ENCODE results near the gene IRF8. TPM values are rescaled to one million over a fixed set of nuclear protein-coding genes. Genes with fewer than 3 reads are reported as not detected.

IRF8 gene
- total RNA-seq, 2 donors from 2014 or later, result 1.8 to 21.2 TPM

DNA sequence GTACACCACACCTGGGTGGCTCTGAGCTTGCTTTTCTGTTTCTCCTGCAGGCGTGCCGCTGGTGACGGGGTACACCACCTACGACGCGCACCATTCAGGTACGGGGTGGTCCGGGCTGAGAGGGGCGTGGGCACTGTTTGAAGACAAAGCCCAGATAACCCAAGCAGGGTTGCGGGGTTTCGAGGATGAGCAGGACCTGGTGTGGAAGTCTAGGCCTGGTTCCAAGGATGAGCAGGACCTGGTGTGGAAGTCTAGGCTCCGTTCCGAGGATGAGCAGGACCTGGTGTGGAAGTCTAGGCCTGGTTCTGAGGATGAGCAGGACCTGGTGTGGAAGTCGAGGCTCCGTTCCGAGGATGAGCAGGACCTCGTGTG, 15.4 kb downstream of the IRF8 start:
- Histone ChIP-seq H3K9me3 (no peaks in the 10 kb centered on the region), H3K27me3 (replicated peaks; ENCODE audit: insufficient read depth) (no peaks in the 10 kb centered on the region), H3K36me3 (no peaks in the 10 kb centered on the region), H3K4me1 (replicated peaks) (no peaks in the 10 kb centered on the region), H3K4me3 (no peak overlapping the region), H3K27ac (no peak overlapping the region)
- TF ChIP-seq, protein P1, sequence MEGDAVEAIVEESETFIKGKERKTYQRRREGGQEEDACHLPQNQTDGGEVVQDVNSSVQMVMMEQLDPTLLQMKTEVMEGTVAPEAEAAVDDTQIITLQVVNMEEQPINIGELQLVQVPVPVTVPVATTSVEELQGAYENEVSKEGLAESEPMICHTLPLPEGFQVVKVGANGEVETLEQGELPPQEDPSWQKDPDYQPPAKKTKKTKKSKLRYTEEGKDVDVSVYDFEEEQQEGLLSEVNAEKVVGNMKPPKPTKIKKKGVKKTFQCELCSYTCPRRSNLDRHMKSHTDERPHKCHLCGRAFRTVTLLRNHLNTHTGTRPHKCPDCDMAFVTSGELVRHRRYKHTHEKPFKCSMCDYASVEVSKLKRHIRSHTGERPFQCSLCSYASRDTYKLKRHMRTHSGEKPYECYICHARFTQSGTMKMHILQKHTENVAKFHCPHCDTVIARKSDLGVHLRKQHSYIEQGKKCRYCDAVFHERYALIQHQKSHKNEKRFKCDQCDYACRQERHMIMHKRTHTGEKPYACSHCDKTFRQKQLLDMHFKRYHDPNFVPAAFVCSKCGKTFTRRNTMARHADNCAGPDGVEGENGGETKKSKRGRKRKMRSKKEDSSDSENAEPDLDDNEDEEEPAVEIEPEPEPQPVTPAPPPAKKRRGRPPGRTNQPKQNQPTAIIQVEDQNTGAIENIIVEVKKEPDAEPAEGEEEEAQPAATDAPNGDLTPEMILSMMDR (IDR thresholded peaks at IDR 0.05), result no peak
- TF ChIP-seq POLR2A (IDR thresholded peaks at IDR 0.05) (no peak), POLR2AphosphoS5 (IDR thresholded peaks at IDR 0.05) (no peak)
- 97% methylated on average over 14 of the region's 17 CpGs for WGBS
- DNase-seq (ENCODE audit: low spot score), result no peak
- intact Hi-C loops (cut with DNase I), result no loop called here

DNA sequence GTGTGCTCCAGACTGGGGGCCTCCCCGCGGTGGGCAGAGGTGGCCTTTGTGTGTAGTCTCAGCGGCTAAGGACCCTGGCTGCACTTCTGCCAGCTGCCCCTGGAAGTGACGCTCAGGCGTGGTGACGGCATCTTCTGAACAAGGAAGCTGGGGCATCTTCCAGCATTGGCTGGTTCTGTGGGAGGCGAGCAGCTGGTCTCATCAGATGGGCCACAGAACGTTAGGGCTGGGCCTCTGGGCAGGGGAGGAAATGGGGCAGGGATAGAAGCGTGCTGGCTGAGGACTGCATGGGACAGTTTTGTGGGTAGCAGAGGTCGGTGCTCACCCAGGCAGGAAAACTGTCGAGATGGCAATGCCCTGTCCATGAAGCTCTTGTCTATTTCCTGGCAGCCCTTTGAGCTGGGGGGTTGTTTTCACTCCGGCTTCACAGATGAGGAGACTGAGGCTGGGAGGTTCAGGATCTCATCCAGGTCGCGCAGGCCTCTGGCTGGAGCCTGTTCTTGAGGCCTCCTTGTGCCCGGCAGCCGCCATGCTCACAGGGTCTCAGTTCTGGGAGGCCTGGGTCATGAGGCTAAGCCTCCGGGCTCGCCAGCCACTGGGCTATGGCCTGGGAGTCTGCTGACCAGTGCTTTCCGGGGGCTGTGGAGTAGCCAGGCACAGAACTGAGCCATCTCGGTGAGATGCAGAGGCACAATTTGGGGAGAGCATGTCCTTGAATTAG, 16.3 kb downstream of the IRF8 start:
- intact Hi-C loops (cut with DNase I), result no loop called here
- no peak for DNase-seq (ENCODE audit: low spot score)
- 93% methylated on average over 20 of the region's 20 CpGs for WGBS
- H3K36me3 ChIP-seq, result no peaks in the 10 kb centered on the region
- H3K4me3 ChIP-seq, result no peak overlapping the region
- H3K27me3 ChIP-seq (replicated peaks; ENCODE audit: insufficient read depth), result no peaks in the 10 kb centered on the region
- H3K9me3 ChIP-seq, result no peaks in the 10 kb centered on the region
- H3K4me1 ChIP-seq (replicated peaks), result no peaks in the 10 kb centered on the region
- TF ChIP-seq POLR2A (IDR thresholded peaks at IDR 0.05) (no peak), POLR2AphosphoS5 (IDR thresholded peaks at IDR 0.05) (no peak)
- TF ChIP-seq, protein P1 (IDR thresholded peaks at IDR 0.05), result no peak
- H3K27ac ChIP-seq, result no peak overlapping the region

DNA sequence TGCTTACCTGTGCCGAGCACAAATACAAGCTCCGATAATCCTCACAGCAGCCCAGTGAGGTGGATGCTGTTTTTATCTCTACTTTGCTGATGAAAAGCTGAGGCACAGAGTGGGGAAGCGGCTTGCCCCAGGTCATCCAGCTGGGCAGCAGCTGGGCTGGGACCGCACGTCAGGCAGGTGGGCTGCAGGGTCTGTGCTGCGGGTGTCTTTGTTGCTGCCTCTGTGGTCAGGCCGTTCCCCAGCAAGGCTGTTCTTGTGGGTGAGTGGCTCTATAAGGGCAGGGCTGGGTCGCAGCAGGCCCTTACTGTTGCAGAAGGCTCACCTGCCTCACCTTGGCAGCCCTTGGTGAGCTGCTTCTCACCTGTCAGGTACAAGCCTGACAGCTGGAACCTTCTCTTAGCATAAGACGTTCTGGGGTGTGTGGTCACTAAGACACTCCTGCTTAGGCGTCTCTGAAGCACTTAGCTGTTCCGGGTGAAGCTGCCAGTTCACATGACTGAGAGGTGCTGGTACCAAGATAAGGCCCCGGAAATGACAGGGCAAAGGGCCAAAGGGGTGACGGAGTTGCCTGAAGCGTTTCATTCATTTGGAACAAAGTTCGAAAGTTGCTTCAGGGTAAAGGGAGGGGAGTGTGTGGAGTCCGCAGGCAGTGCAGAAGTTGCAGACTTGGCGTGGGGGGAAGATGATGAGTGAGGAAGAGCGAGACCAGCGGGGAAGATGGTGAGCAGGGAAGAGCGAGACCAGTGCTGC, 17.4 kb downstream of the IRF8 start:
- Histone ChIP-seq H3K36me3 (no peaks in the 10 kb centered on the region), H3K27me3 (replicated peaks; ENCODE audit: insufficient read depth) (no peaks in the 10 kb centered on the region), H3K27ac (no peak overlapping the region), H3K9me3 (no peaks in the 10 kb centered on the region), H3K4me3 (no peak overlapping the region), H3K4me1 (replicated peaks) (no peaks in the 10 kb centered on the region)
- 63% methylated on average over 20 of the region's 20 CpGs for WGBS
- no peak for DNase-seq (ENCODE audit: low spot score)
- TF ChIP-seq POLR2A (IDR thresholded peaks at IDR 0.05) (no peak), POLR2AphosphoS5 (IDR thresholded peaks at IDR 0.05) (no peak)
- TF ChIP-seq, protein P1 (IDR thresholded peaks at IDR 0.05), result no peak
- intact Hi-C loops (cut with DNase I), result no loop called here

DNA sequence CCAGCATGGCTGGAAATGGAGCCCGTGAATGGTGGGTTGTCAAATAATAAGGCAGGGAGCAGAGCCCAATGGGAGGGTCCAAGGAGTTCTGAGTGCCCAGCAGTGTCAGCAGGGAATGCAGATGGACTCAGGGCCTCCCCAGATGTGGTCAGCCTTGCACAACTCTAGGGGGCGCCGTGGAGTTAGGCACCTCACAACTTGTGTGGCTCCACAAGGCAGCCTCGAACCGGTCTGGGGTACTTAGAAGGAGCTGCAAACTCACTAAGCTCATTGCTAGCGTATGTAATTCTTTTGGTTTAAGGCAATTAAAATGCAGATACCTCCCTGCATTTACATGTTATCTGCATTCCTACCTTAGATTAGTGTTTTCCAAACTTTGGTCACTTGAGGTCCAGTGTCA, 18.1 kb downstream of the IRF8 start:
- no peak overlapping the region for H3K27ac ChIP-seq
- no peak overlapping the region for H3K4me3 ChIP-seq
- no peaks in the 10 kb centered on the region for H3K27me3 ChIP-seq (replicated peaks; ENCODE audit: insufficient read depth)
- no peak for TF ChIP-seq POLR2AphosphoS5 (IDR thresholded peaks at IDR 0.05)
- TF ChIP-seq, protein P1 (IDR thresholded peaks at IDR 0.05), result no peak
- intact Hi-C loops (cut with DNase I), result no loop called here
- no peak for DNase-seq (ENCODE audit: low spot score)
- H3K36me3 ChIP-seq, result no peaks in the 10 kb centered on the region
- 78% methylated on average over 6 of the region's 6 CpGs for WGBS
- no peaks in the 10 kb centered on the region for H3K9me3 ChIP-seq
- H3K4me1 ChIP-seq (replicated peaks), result no peaks in the 10 kb centered on the region

DNA sequence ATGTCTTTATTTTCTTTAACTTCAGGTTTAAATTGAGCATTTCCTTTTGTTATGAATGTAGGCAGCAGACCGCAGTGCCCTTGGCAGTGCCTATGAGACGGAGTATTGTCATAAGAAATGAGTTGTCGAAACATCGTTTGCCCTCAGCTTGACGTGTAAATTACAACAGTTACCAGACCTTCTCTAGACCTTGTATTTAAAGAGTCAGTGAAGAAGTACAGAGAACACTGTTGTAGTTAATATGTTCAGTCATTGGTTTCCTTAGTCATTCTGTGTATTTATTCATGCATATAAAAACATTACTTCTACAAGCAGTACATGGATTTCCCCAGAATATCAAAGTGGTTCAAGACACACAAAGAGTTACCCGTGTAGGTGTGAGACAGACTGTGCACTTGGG, 19.0 kb downstream of the IRF8 start:
- H3K36me3 ChIP-seq, result no peaks in the 10 kb centered on the region
- no peak for DNase-seq (ENCODE audit: low spot score)
- no peak overlapping the region for H3K27ac ChIP-seq
- no peaks in the 10 kb centered on the region for H3K4me1 ChIP-seq (replicated peaks)
- intact Hi-C loops (cut with DNase I), result no loop called here
- H3K4me3 ChIP-seq, result no peak overlapping the region
- no peaks in the 10 kb centered on the region for H3K27me3 ChIP-seq (replicated peaks; ENCODE audit: insufficient read depth)
- no peaks in the 10 kb centered on the region for H3K9me3 ChIP-seq
- WGBS, result 87% methylated on average over 6 of the region's 6 CpGs
- TF ChIP-seq POLR2AphosphoS5 (IDR thresholded peaks at IDR 0.05) (no peak), POLR2A (IDR thresholded peaks at IDR 0.05) (no peak)
- TF ChIP-seq, protein P1 (IDR thresholded peaks at IDR 0.05), result no peak
